ENCODE results near the gene PF4V1.

Gene PF4V1

GRCh38 chr4:73842696-73843095 is 10.4 kb upstream of the PF4V1 start:
- no peaks in the 10 kb centered on the region for H3K9me3 ChIP-seq (replicated peaks; ENCODE audit: insufficient read depth, low read length)
- TF ChIP-seq EZH2 (optimal IDR thresholded peaks at IDR 0.05; ENCODE audit: low read depth, low read length), result no peak
- no peak for TF ChIP-seq CTCF (IDR thresholded peaks at IDR 0.05; ENCODE audit: low read length)
- no peak for TF ChIP-seq EZH2phosphoT487 (IDR thresholded peaks at IDR 0.05; ENCODE audit: low read length)

DNA sequence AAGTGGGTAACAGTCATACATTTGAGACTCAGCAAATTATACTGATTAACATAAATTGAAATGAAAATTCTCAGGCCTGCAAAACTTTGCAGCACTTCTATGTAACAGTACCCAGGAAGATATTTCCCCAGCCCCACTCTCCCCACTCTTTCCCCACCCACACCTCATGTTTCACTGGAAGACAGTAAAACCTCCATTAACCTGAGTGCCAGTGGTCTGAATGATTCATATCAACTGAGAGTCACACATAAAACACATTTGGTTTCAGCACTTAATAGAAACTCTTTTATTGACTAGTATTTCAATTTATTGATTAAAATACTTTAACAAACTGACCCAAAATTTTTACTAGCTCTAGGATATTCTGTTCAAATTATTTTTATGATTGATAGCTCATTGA is 9.7 kb upstream of the PF4V1 start:
- Histone ChIP-seq H3F3A (ENCODE audit: insufficient read depth, low read length) (no peaks in the 10 kb centered on the region), H3K4me1 (ENCODE audit: low read length) (no peaks in the 10 kb centered on the region), H3K9me3 (replicated peaks; ENCODE audit: insufficient read depth, low read length) (no peaks in the 10 kb centered on the region), H3K9me2 (replicated peaks; ENCODE audit: insufficient read depth, low read length) (no peaks in the 10 kb centered on the region), H3K4me2 (ENCODE audit: low read depth, low read length) (no peak overlapping the region), H2AFZ (ENCODE audit: low read length) (no peak overlapping the region), H3K79me2 (ENCODE audit: low read length) (no peaks in the 10 kb centered on the region), H3K9ac (ENCODE audit: low read length) (no peak overlapping the region), H3K27me3 (replicated peaks; ENCODE audit: insufficient read depth, low read length) (no peaks in the 10 kb centered on the region), H4K20me1 (ENCODE audit: insufficient read depth, low read length) (no peaks in the 10 kb centered on the region), H3K4me3 (ENCODE audit: low read length) (no peak overlapping the region), H3K36me3 (replicated peaks; ENCODE audit: insufficient read depth, low read length) (no peaks in the 10 kb centered on the region), H3K27ac (ENCODE audit: low read length) (no peak overlapping the region)
- no peak for DNase-seq
- TF ChIP-seq EZH2phosphoT487 (IDR thresholded peaks at IDR 0.05; ENCODE audit: low read length) (no peak), EZH2 (optimal IDR thresholded peaks at IDR 0.05; ENCODE audit: low read depth, low read length) (no peak), CTCF (IDR thresholded peaks at IDR 0.05; ENCODE audit: low read length) (no peak)

More at GRCh38 chr4:73842696-73843095, 10.4 kb upstream of the PF4V1 start:
- Histone ChIP-seq H3K4me2 (ENCODE audit: low read depth, low read length) (no peak overlapping the region), H3K4me1 (ENCODE audit: low read length) (no peaks in the 10 kb centered on the region), H3K27ac (ENCODE audit: low read length) (no peak overlapping the region), H3K36me3 (replicated peaks; ENCODE audit: insufficient read depth, low read length) (no peaks in the 10 kb centered on the region), H4K20me1 (ENCODE audit: insufficient read depth, low read length) (no peaks in the 10 kb centered on the region), H3F3A (ENCODE audit: insufficient read depth, low read length) (no peaks in the 10 kb centered on the region), H3K79me2 (ENCODE audit: low read length) (no peaks in the 10 kb centered on the region), H3K27me3 (replicated peaks; ENCODE audit: insufficient read depth, low read length) (no peaks in the 10 kb centered on the region), H2AFZ (ENCODE audit: low read length) (no peak overlapping the region), H3K9me2 (replicated peaks; ENCODE audit: insufficient read depth, low read length) (no peaks in the 10 kb centered on the region), H3K4me3 (ENCODE audit: low read length) (no peak overlapping the region), H3K9ac (ENCODE audit: low read length) (no peak overlapping the region)
- no peak for DNase-seq

DNA sequence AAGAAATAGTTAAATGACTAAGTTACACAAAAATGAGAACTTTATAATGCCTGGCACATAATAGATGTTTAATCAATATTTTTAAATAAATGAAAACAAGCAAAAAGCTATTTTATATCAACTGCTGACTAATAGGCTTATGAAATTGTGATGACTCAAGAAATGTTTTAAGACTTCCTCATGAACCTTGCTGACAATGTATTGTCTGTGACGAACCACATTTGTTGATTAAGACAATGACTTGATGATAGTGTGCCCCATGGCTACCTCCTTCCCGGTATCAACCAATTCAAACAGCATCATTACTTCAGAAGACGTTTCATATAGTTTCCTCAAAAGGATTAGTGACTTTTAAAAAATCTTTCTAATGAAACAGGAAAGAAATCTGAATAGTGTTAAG is 8.8 kb upstream of the PF4V1 start:
- Histone ChIP-seq H3F3A (ENCODE audit: insufficient read depth, low read length) (no peaks in the 10 kb centered on the region), H3K36me3 (replicated peaks; ENCODE audit: insufficient read depth, low read length) (no peaks in the 10 kb centered on the region), H3K27me3 (replicated peaks; ENCODE audit: insufficient read depth, low read length) (no peaks in the 10 kb centered on the region), H3K4me1 (ENCODE audit: low read length) (no peaks in the 10 kb centered on the region), H3K9me2 (replicated peaks; ENCODE audit: insufficient read depth, low read length) (no peaks in the 10 kb centered on the region), H3K79me2 (ENCODE audit: low read length) (no peaks in the 10 kb centered on the region), H3K4me2 (ENCODE audit: low read depth, low read length) (no peak overlapping the region), H4K20me1 (ENCODE audit: insufficient read depth, low read length) (no peaks in the 10 kb centered on the region), H3K9ac (ENCODE audit: low read length) (no peak overlapping the region), H3K4me3 (ENCODE audit: low read length) (no peak overlapping the region), H3K9me3 (replicated peaks; ENCODE audit: insufficient read depth, low read length) (no peaks in the 10 kb centered on the region), H2AFZ (ENCODE audit: low read length) (no peak overlapping the region), H3K27ac (ENCODE audit: low read length) (no peak overlapping the region)
- no peak for DNase-seq
- TF ChIP-seq CTCF (IDR thresholded peaks at IDR 0.05; ENCODE audit: low read length), result no peak
- TF ChIP-seq EZH2phosphoT487 (IDR thresholded peaks at IDR 0.05; ENCODE audit: low read length), result no peak
- no peak for TF ChIP-seq EZH2 (optimal IDR thresholded peaks at IDR 0.05; ENCODE audit: low read depth, low read length)

Data from MM.1S (cell line).